Uterus (tissue), 2 donors: ENCODE data around the gene PSORS1C1.

Source experiments
- CTCF ChIP-seq, 4 experiments: fragments of 200-600 bp in 2 of 4; fragments of 450-650 bp in 2 of 4; sonication (generic) in 2 of 4; IDR thresholded peaks; one replicate each; pipeline ENCODE4 v1.5.1; 2016 to 2019; ENCODE audit warnings: antibody characterized with exemption in 4 of 4, mild to moderate bottlenecking in 2 of 4, moderate library complexity in 1 of 4
- POLR2A ChIP-seq, 2 donors: fragments of 450-650 bp; IDR thresholded peaks; one replicate each; pipeline ENCODE4 v1.6.1; 2016; ENCODE audit warnings: antibody characterized with exemption in 2 of 2, mild to moderate bottlenecking in 1 of 2, moderate library complexity in 1 of 2

DNA sequence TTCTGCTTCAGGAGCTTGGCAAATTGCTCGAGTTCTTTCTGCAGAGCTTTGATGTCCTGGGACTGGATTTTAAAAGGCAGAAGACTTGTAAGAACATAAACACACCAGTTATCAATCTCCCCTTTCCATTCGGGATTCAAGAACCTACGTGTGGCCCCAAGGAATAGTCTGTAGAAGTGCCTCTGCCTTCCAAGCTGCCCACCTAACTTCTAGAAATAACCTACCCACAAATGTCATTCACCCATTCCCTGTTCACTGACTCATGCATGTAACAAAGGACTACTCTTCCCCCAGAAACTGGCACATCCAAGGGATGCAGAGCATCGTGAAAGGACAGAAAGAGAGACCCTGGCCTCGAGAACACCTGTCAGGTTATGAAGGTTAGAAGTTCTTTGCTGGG is 51.4 kb downstream of the PSORS1C1 start:
- TF ChIP-seq POLR2A (IDR thresholded peaks at IDR 0.05): no peak
- TF ChIP-seq CTCF (IDR thresholded peaks at IDR 0.05): no peak
